SK-N-SH treated with all-trans-retinoic acid at 6 μM for 48 hours (cell line): Measurements from ENCODE around the gene KCNMB1.

ENCODE experiments used
- ARNTL ChIP-seq: fragments of 450-650 bp; formaldehyde crosslinking; IDR thresholded peaks from 2 replicates; pipeline ENCODE4 v1.5.0; 2020; ENCODE audit warnings: low read depth, mild to moderate bottlenecking, moderate library complexity, borderline replicate concordance
- CREB5 ChIP-seq: fragments of 250-450 bp; sonication (Bioruptor Pico); IDR thresholded peaks from 2 replicates; pipeline ENCODE4 v1.5.1; 2020; ENCODE audit warnings: low read depth, mild to moderate bottlenecking, moderate library complexity
- CSDC2 ChIP-seq: fragments of 250-450 bp; sonication (Bioruptor Pico); IDR thresholded peaks from 2 replicates; pipeline ENCODE4 v1.5.0; 2020; ENCODE audit warnings: mild to moderate bottlenecking, moderate library complexity
- CSRNP3 ChIP-seq: fragments of 250-450 bp; sonication (Bioruptor Pico); IDR thresholded peaks from 2 replicates; pipeline ENCODE4 v1.5.1; 2021; ENCODE audit warnings: mild to moderate bottlenecking, moderate library complexity
- ESRRG ChIP-seq: fragments of 250-450 bp; sonication (Bioruptor Pico); IDR thresholded peaks from 2 replicates; pipeline ENCODE4 v1.6.1; 2021; ENCODE audit warnings: mild to moderate bottlenecking
- ISL1 ChIP-seq: fragments of 250-450 bp; sonication (Bioruptor Pico); IDR thresholded peaks from 2 replicates; pipeline ENCODE4 v2.1.2; 2022; ENCODE audit warnings: mild to moderate bottlenecking, moderate library complexity
- OSR1 ChIP-seq: fragments of 250-450 bp; sonication (Bioruptor Pico); IDR thresholded peaks from 2 replicates; pipeline ENCODE4 v1.8.0; 2022; ENCODE audit warnings: moderate library complexity, mild to moderate bottlenecking, inconsistent platforms
- PATZ1 ChIP-seq: fragments of 250-450 bp; sonication (Bioruptor Pico); IDR thresholded peaks from 2 replicates; pipeline ENCODE4 v1.8.0; 2020; ENCODE audit warnings: mild to moderate bottlenecking, moderate library complexity, borderline replicate concordance
- RARB ChIP-seq: fragments of 250-450 bp; sonication (Bioruptor Pico); IDR thresholded peaks from 2 replicates; pipeline ENCODE4 v1.8.0; 2021; ENCODE audit warnings: mild to moderate bottlenecking, moderate library complexity
- ZFP30 ChIP-seq: fragments of 450-650 bp; formaldehyde crosslinking; IDR thresholded peaks from 2 replicates; pipeline ENCODE4 v1.5.0; 2022; ENCODE audit warnings: mild to moderate bottlenecking, moderate library complexity
- ZNF565 ChIP-seq: fragments of 450-650 bp; formaldehyde crosslinking; conservative IDR thresholded peaks from 2 replicates; pipeline ENCODE4 v1.5.0; 2020; ENCODE audit warnings: low read depth, mild to moderate bottlenecking, moderate library complexity
- ZNF70 ChIP-seq: fragments of 450-650 bp; formaldehyde crosslinking; IDR thresholded peaks from 2 replicates; pipeline ENCODE4 v1.5.0; 2020; ENCODE audit warnings: mild to moderate bottlenecking, moderate library complexity
- ZNF8 ChIP-seq: fragments of 450-650 bp; formaldehyde crosslinking; IDR thresholded peaks from 2 replicates; pipeline ENCODE4 v1.5.0; 2020; ENCODE audit warnings: mild to moderate bottlenecking, moderate library complexity

GRCh38 chr5:170429014-170429413, 39.8 kb upstream of the KCNMB1 start:
- TF ChIP-seq PATZ1 (CRISPR knock-in tag) = no peak
- no peak for TF ChIP-seq ISL1
- TF ChIP-seq ZNF565 (CRISPR knock-in tag) = no peak
- no peak for TF ChIP-seq CSDC2 (CRISPR knock-in tag)
- TF ChIP-seq CREB5 = no peak
- TF ChIP-seq RARB (CRISPR knock-in tag) = no peak
- TF ChIP-seq ZNF8 = no peak
- TF ChIP-seq ZFP30 = no peak
- TF ChIP-seq OSR1 = no peak
- no peak for TF ChIP-seq ESRRG (CRISPR knock-in tag)
- no peak for TF ChIP-seq ARNTL (CRISPR knock-in tag)
- no peak for TF ChIP-seq CSRNP3 (CRISPR knock-in tag)
- no peak for TF ChIP-seq ZNF70
